ENCODE measurements around the gene CYP4F11.

DNA sequence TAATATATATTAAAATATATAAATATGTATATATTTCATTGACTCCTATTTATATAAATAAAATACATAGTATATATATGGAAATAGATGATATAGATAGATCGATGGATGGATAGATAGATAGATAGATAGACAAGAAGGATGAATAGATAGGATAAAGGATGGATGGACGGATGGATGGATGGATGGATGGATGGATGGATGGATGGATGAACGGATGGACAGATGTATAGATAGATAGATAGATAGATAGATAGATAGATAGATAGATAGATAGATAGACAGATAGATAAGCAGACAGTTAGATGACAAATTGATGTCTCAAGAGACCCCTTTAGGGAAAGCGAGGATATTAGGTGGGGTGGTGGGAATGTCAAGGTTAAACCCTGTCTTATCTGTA is 15.1 kb downstream of the CYP4F11 start:
- TF ChIP-seq, protein P1, sequence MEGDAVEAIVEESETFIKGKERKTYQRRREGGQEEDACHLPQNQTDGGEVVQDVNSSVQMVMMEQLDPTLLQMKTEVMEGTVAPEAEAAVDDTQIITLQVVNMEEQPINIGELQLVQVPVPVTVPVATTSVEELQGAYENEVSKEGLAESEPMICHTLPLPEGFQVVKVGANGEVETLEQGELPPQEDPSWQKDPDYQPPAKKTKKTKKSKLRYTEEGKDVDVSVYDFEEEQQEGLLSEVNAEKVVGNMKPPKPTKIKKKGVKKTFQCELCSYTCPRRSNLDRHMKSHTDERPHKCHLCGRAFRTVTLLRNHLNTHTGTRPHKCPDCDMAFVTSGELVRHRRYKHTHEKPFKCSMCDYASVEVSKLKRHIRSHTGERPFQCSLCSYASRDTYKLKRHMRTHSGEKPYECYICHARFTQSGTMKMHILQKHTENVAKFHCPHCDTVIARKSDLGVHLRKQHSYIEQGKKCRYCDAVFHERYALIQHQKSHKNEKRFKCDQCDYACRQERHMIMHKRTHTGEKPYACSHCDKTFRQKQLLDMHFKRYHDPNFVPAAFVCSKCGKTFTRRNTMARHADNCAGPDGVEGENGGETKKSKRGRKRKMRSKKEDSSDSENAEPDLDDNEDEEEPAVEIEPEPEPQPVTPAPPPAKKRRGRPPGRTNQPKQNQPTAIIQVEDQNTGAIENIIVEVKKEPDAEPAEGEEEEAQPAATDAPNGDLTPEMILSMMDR (IDR thresholded peaks at IDR 0.05), result no peak
- no peak for TF ChIP-seq POLR2A (IDR thresholded peaks at IDR 0.05)
